ENCODE results near the gene LIN28B. TPM values are rescaled to one million over a fixed set of nuclear protein-coding genes. Genes with fewer than 3 reads are reported as not detected.

LIN28B gene
- total and polyA plus RNA-seq, 2 donors (not counting 1 experiment from before 2014, with no cell fraction given) = not detected

GRCh38 chr6:105021399-105021798 is 64.5 kb downstream of the LIN28B start:
- no peaks in the 10 kb centered on the region for H4K20me1 ChIP-seq (ENCODE audit: control insufficient read depth, extremely low read depth, insufficient read depth, low read length)
- H3K9me3 ChIP-seq (ENCODE audit: control insufficient read depth, insufficient read depth, low read depth, low read length) = no peaks in the 10 kb centered on the region
- no peaks in the 10 kb centered on the region for H3K27me3 ChIP-seq (ENCODE audit: control insufficient read depth, insufficient read depth, low read length)
- H3K27ac ChIP-seq (ENCODE audit: insufficient read depth, low read length) = no peak overlapping the region
- no peak overlapping the region for H2AFZ ChIP-seq (ENCODE audit: low read length)
- no peaks in the 10 kb centered on the region for H3K36me3 ChIP-seq (ENCODE audit: control insufficient read depth, insufficient read depth, low read length)
- no peak overlapping the region for H3K9ac ChIP-seq (ENCODE audit: insufficient read depth, low read length)
- no peaks in the 10 kb centered on the region for H3K4me1 ChIP-seq (ENCODE audit: control insufficient read depth, extremely low read depth, insufficient read depth, low read length)
- H3K4me2 ChIP-seq (ENCODE audit: extremely low read depth, insufficient read depth, low read length) = no peak overlapping the region
- no peak overlapping the region for H3K4me3 ChIP-seq (replicated peaks in 1 of 4; ENCODE audit: control extremely low read depth in 1 of 4, insufficient read depth in 1 of 4, low read depth in 3 of 4, low read length in 4 of 4)
- no peak for DNase-seq (ENCODE audit: low read depth in 2 of 2)
- TF ChIP-seq EZH2 (IDR thresholded peaks at IDR 0.05; ENCODE audit: low read length, missing control alignments) = no peak
- TF ChIP-seq, protein P1, sequence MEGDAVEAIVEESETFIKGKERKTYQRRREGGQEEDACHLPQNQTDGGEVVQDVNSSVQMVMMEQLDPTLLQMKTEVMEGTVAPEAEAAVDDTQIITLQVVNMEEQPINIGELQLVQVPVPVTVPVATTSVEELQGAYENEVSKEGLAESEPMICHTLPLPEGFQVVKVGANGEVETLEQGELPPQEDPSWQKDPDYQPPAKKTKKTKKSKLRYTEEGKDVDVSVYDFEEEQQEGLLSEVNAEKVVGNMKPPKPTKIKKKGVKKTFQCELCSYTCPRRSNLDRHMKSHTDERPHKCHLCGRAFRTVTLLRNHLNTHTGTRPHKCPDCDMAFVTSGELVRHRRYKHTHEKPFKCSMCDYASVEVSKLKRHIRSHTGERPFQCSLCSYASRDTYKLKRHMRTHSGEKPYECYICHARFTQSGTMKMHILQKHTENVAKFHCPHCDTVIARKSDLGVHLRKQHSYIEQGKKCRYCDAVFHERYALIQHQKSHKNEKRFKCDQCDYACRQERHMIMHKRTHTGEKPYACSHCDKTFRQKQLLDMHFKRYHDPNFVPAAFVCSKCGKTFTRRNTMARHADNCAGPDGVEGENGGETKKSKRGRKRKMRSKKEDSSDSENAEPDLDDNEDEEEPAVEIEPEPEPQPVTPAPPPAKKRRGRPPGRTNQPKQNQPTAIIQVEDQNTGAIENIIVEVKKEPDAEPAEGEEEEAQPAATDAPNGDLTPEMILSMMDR (conservative IDR thresholded peaks at IDR 0.05 in 1 of 2, IDR thresholded peaks at IDR 0.05 in 1 of 2; ENCODE audit: low read depth in 1 of 2, low read length in 2 of 2) = no peak
- no peaks in the 10 kb centered on the region for H3K79me2 ChIP-seq (ENCODE audit: control insufficient read depth, insufficient read depth, low read length)

- no peaks in the 10 kb centered on the region for H3K4me1 ChIP-seq (ENCODE audit: control insufficient read depth, extremely low read depth, insufficient read depth, low read length)
- no peak overlapping the region for H3K4me2 ChIP-seq (ENCODE audit: extremely low read depth, insufficient read depth, low read length)
- H3K9ac ChIP-seq (ENCODE audit: insufficient read depth, low read length) = no peak overlapping the region
- H3K27me3 ChIP-seq (ENCODE audit: control insufficient read depth, insufficient read depth, low read length) = no peaks in the 10 kb centered on the region
- TF ChIP-seq EZH2 (IDR thresholded peaks at IDR 0.05; ENCODE audit: low read length, missing control alignments) = no peak
- TF ChIP-seq, protein P1 (conservative IDR thresholded peaks at IDR 0.05 in 1 of 2, IDR thresholded peaks at IDR 0.05 in 1 of 2; ENCODE audit: low read depth in 1 of 2, low read length in 2 of 2) = no peak
- no peaks in the 10 kb centered on the region for H4K20me1 ChIP-seq (ENCODE audit: control insufficient read depth, extremely low read depth, insufficient read depth, low read length)
- H3K9me3 ChIP-seq (ENCODE audit: control insufficient read depth, insufficient read depth, low read depth, low read length) = no peaks in the 10 kb centered on the region
- no peak overlapping the region for H2AFZ ChIP-seq (ENCODE audit: low read length)
- no peaks in the 10 kb centered on the region for H3K79me2 ChIP-seq (ENCODE audit: control insufficient read depth, insufficient read depth, low read length)
- DNase-seq (ENCODE audit: low read depth in 2 of 2) = no peak
- no peak overlapping the region for H3K4me3 ChIP-seq (replicated peaks in 1 of 4; ENCODE audit: control extremely low read depth in 1 of 4, insufficient read depth in 1 of 4, low read depth in 3 of 4, low read length in 4 of 4)
- no peak overlapping the region for H3K27ac ChIP-seq (ENCODE audit: insufficient read depth, low read length)
- no peaks in the 10 kb centered on the region for H3K36me3 ChIP-seq (ENCODE audit: control insufficient read depth, insufficient read depth, low read length)
Observed at GRCh38 chr6:105022416-105022815, 65.5 kb downstream of the LIN28B start.

GRCh38 chr6:105024803-105025202 is 67.9 kb downstream of the LIN28B start:
- H3K4me3 ChIP-seq (replicated peaks in 1 of 4; ENCODE audit: control extremely low read depth in 1 of 4, insufficient read depth in 1 of 4, low read depth in 3 of 4, low read length in 4 of 4) = no peak overlapping the region
- H3K4me1 ChIP-seq (ENCODE audit: control insufficient read depth, extremely low read depth, insufficient read depth, low read length) = no peaks in the 10 kb centered on the region
- H3K4me2 ChIP-seq (ENCODE audit: extremely low read depth, insufficient read depth, low read length) = no peak overlapping the region
- no peaks in the 10 kb centered on the region for H3K27me3 ChIP-seq (ENCODE audit: control insufficient read depth, insufficient read depth, low read length)
- H4K20me1 ChIP-seq (ENCODE audit: control insufficient read depth, extremely low read depth, insufficient read depth, low read length) = no peaks in the 10 kb centered on the region
- no peak overlapping the region for H2AFZ ChIP-seq (ENCODE audit: low read length)
- no peak overlapping the region for H3K9ac ChIP-seq (ENCODE audit: insufficient read depth, low read length)
- H3K79me2 ChIP-seq (ENCODE audit: control insufficient read depth, insufficient read depth, low read length) = no peaks in the 10 kb centered on the region
- DNase-seq (ENCODE audit: low read depth in 2 of 2) = peak in 1 of 2 donors; percentile 11
- H3K9me3 ChIP-seq (ENCODE audit: control insufficient read depth, insufficient read depth, low read depth, low read length) = no peaks in the 10 kb centered on the region
- H3K36me3 ChIP-seq (ENCODE audit: control insufficient read depth, insufficient read depth, low read length) = no peaks in the 10 kb centered on the region
- H3K27ac ChIP-seq (ENCODE audit: insufficient read depth, low read length) = no peak overlapping the region
- TF ChIP-seq, protein P1 (conservative IDR thresholded peaks at IDR 0.05 in 1 of 2, IDR thresholded peaks at IDR 0.05 in 1 of 2; ENCODE audit: low read depth in 1 of 2, low read length in 2 of 2) = no peak
- no peak for TF ChIP-seq EZH2 (IDR thresholded peaks at IDR 0.05; ENCODE audit: low read length, missing control alignments)
